Colonic mucosa (tissue), 4 donors: ENCODE data around the gene MUC5AC. TPM values are rescaled to one million over a fixed set of nuclear protein-coding genes. Genes with fewer than 3 reads are reported as not detected.

ENCODE experiments used
- DNase-seq: peaks from one replicate; pipeline ENCODE4 v3.0.0-alpha.2; 2020
- H3K27ac ChIP-seq: fragments of 200-600 bp; one replicate; pipeline ENCODE4 v1.8.0; 2021
- H3K27me3 ChIP-seq: fragments of 200-600 bp; one replicate; pipeline ENCODE4 v1.8.0; 2021
- H3K36me3 ChIP-seq: fragments of 200-600 bp; one replicate; pipeline ENCODE4 v1.8.0; 2021
- H3K4me1 ChIP-seq: fragments of 200-600 bp; one replicate; pipeline ENCODE4 v1.8.0; 2021; ENCODE audit warnings: mild to moderate bottlenecking
- H3K4me3 ChIP-seq: fragments of 200-600 bp; one replicate; pipeline ENCODE4 v1.8.0; 2021
- H3K9ac ChIP-seq, 2 donors: one replicate each; pipeline ENCODE4 v1.7.0; 2013; ENCODE audit warnings: control low read depth in 2 of 2, low read depth in 2 of 2, low read length in 2 of 2
- H3K9me3 ChIP-seq: fragments of 200-600 bp; one replicate; pipeline ENCODE4 v1.8.0; 2021
- CTCF ChIP-seq: fragments of 200-600 bp; IDR thresholded peaks from one replicate; pipeline ENCODE4 v1.8.0; 2022; ENCODE audit warnings: antibody characterized with exemption, mild to moderate bottlenecking
- intact Hi-C: fragments of 100-400 bp; cut with DNase I; formaldehyde crosslinking; loops from one replicate; pipeline ENCODE4 v1.14.1; 2022
- total RNA-seq, 2 donors: library from RNA; stranded (reverse); fragmentation: NEBNext Ultra II Directional in 1 of 2; extraction: Animal tissue kit (Norgen Biotek cat#: 25700) in 1 of 2; gene quantifications; one replicate each; pipeline ENCODE4 v1.2.1, GENCODE V29; 2021
- donor health status: healthy.
- donor health status: DM: no; HTN: no; CAD: no.
- donor health status: DM: no; HTN: no; CAD: no.

The MUC5AC gene
- total RNA-seq, 2 donors from 2014 or later, result 0.03 to 0.20 TPM

- Histone ChIP-seq H3K4me3 (no peak overlapping the region), H3K27ac (no peak overlapping the region), H3K27me3 (no peaks in the 10 kb centered on the region), H3K36me3 (no peaks in the 10 kb centered on the region), H3K4me1 (no peaks in the 10 kb centered on the region), H3K9me3 (no peaks in the 10 kb centered on the region), H3K9ac (no peak overlapping the region)
- peak; percentile 16 for DNase-seq
- intact Hi-C loops, result loop anchor here (10.0 kb wide), 1 partner anchor 393 kb away; no protein-coding TSS in a partner anchor
- no peak for TF ChIP-seq CTCF
Measured at GRCh38 chr11:1121331-1121812, 36.4 kb upstream of the MUC5AC start.

GRCh38 chr11:1121813-1122663 lies 35.7 kb upstream of the MUC5AC start:
- intact Hi-C loops, result loop anchor here (10.0 kb wide), 1 partner anchor 393 kb away; no protein-coding TSS in a partner anchor
- TF ChIP-seq CTCF, result no peak
- no peak for DNase-seq
- Histone ChIP-seq H3K27me3 (no peaks in the 10 kb centered on the region), H3K27ac (no peak overlapping the region), H3K36me3 (no peaks in the 10 kb centered on the region), H3K9ac (no peak overlapping the region), H3K9me3 (no peaks in the 10 kb centered on the region), H3K4me3 (no peak overlapping the region), H3K4me1 (no peaks in the 10 kb centered on the region)

GRCh38 chr11:1122664-1123002 lies 35.1 kb upstream of the MUC5AC start:
- TF ChIP-seq CTCF, result no peak
- Histone ChIP-seq H3K27ac (no peak overlapping the region), H3K9ac (no peak overlapping the region), H3K36me3 (no peaks in the 10 kb centered on the region), H3K4me3 (no peak overlapping the region), H3K4me1 (no peaks in the 10 kb centered on the region), H3K27me3 (no peaks in the 10 kb centered on the region), H3K9me3 (no peaks in the 10 kb centered on the region)
- no peak for DNase-seq
- intact Hi-C loops, result loop anchor here (10.0 kb wide), 1 partner anchor 392 kb away; no protein-coding TSS in a partner anchor

- no peak overlapping the region for H3K9ac ChIP-seq
- H3K9me3 ChIP-seq, result no peaks in the 10 kb centered on the region
- DNase-seq, result no peak
- H3K4me3 ChIP-seq, result no peak overlapping the region
- H3K27me3 ChIP-seq, result no peaks in the 10 kb centered on the region
- intact Hi-C loops, result loop anchor here (10.0 kb wide), 1 partner anchor 391 kb away; no protein-coding TSS in a partner anchor
- TF ChIP-seq CTCF, result no peak
- H3K4me1 ChIP-seq, result no peaks in the 10 kb centered on the region
- no peak overlapping the region for H3K27ac ChIP-seq
- no peaks in the 10 kb centered on the region for H3K36me3 ChIP-seq
Measured at GRCh38 chr11:1123970-1124369, 33.8 kb upstream of the MUC5AC start.

GRCh38 chr11:1125803-1126202 lies 31.9 kb upstream of the MUC5AC start:
- Histone ChIP-seq H3K27ac (no peak overlapping the region), H3K9ac (no peak overlapping the region), H3K9me3 (no peaks in the 10 kb centered on the region), H3K4me1 (no peaks in the 10 kb centered on the region), H3K27me3 (no peaks in the 10 kb centered on the region), H3K36me3 (no peaks in the 10 kb centered on the region), H3K4me3 (no peak overlapping the region)
- intact Hi-C loops, result loop anchor here (10.0 kb wide), 1 partner anchor 389 kb away; no protein-coding TSS in a partner anchor
- DNase-seq, result no peak
- no peak for TF ChIP-seq CTCF
